ENCODE results near the gene DIAPH1.

DIAPH1 gene

DNA sequence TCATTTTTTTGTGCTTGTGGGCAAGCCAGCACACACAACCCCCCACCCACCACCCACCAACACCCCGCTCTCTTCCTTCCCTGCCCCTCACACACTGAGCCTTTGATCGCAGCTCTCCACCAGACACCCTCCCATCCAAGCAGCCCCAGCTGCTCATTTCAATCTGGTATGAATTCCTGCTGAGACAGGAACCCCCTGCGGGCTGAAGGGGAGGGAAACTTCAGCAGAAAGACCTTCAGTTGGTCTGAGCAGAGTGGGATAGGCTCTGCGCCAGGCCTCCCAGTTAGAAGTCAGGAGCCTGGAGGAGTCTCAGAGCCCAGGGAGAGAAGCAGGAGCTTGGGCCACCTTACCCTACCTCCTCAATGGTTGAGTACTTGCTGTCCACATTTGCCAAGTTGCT, 122.8 kb downstream of the DIAPH1 start:
- Histone ChIP-seq H3K4me1 (ENCODE audit: low read length) (no peaks in the 10 kb centered on the region), H3K27ac (ENCODE audit: low read length) (no peak overlapping the region), H3K4me3 (ENCODE audit: low read length) (no peak overlapping the region), H3K4me2 (ENCODE audit: low read length) (no peak overlapping the region), H3K36me3 (replicated peaks; ENCODE audit: low read depth, low read length) (no peaks in the 10 kb centered on the region), H3K79me2 (ENCODE audit: low read length) (no peaks in the 10 kb centered on the region), H3K27me3 (ENCODE audit: low read depth, low read length) (no peaks in the 10 kb centered on the region), H2AFZ (ENCODE audit: low read depth, low read length) (no peak overlapping the region), H4K20me1 (ENCODE audit: insufficient read depth, low read length) (no peaks in the 10 kb centered on the region), H3K9ac (ENCODE audit: low read length) (no peak overlapping the region), H3K9me3 (ENCODE audit: insufficient read depth, low read length) (no peaks in the 10 kb centered on the region)
- TF ChIP-seq, protein P1, sequence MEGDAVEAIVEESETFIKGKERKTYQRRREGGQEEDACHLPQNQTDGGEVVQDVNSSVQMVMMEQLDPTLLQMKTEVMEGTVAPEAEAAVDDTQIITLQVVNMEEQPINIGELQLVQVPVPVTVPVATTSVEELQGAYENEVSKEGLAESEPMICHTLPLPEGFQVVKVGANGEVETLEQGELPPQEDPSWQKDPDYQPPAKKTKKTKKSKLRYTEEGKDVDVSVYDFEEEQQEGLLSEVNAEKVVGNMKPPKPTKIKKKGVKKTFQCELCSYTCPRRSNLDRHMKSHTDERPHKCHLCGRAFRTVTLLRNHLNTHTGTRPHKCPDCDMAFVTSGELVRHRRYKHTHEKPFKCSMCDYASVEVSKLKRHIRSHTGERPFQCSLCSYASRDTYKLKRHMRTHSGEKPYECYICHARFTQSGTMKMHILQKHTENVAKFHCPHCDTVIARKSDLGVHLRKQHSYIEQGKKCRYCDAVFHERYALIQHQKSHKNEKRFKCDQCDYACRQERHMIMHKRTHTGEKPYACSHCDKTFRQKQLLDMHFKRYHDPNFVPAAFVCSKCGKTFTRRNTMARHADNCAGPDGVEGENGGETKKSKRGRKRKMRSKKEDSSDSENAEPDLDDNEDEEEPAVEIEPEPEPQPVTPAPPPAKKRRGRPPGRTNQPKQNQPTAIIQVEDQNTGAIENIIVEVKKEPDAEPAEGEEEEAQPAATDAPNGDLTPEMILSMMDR (IDR thresholded peaks at IDR 0.05; ENCODE audit: low read depth, low read length), result no peak
- no peak for TF ChIP-seq EZH2phosphoT487 (IDR thresholded peaks at IDR 0.05; ENCODE audit: low read depth)

GRCh38 chr5:141495453-141495811, 123.4 kb downstream of the DIAPH1 start:
- Histone ChIP-seq H3K9me3 (ENCODE audit: insufficient read depth, low read length) (no peaks in the 10 kb centered on the region), H3K9ac (ENCODE audit: low read length) (no peak overlapping the region), H3K4me1 (ENCODE audit: low read length) (no peaks in the 10 kb centered on the region), H3K36me3 (replicated peaks; ENCODE audit: low read depth, low read length) (no peaks in the 10 kb centered on the region), H3K4me2 (ENCODE audit: low read length) (no peak overlapping the region), H3K4me3 (ENCODE audit: low read length) (no peak overlapping the region), H3K79me2 (ENCODE audit: low read length) (no peaks in the 10 kb centered on the region), H3K27me3 (ENCODE audit: low read depth, low read length) (no peaks in the 10 kb centered on the region), H3K27ac (ENCODE audit: low read length) (no peak overlapping the region), H2AFZ (ENCODE audit: low read depth, low read length) (no peak overlapping the region), H4K20me1 (ENCODE audit: insufficient read depth, low read length) (no peaks in the 10 kb centered on the region)
- TF ChIP-seq, protein P1 (IDR thresholded peaks at IDR 0.05; ENCODE audit: low read depth, low read length), result no peak
- TF ChIP-seq EZH2phosphoT487 (IDR thresholded peaks at IDR 0.05; ENCODE audit: low read depth), result no peak

DNA sequence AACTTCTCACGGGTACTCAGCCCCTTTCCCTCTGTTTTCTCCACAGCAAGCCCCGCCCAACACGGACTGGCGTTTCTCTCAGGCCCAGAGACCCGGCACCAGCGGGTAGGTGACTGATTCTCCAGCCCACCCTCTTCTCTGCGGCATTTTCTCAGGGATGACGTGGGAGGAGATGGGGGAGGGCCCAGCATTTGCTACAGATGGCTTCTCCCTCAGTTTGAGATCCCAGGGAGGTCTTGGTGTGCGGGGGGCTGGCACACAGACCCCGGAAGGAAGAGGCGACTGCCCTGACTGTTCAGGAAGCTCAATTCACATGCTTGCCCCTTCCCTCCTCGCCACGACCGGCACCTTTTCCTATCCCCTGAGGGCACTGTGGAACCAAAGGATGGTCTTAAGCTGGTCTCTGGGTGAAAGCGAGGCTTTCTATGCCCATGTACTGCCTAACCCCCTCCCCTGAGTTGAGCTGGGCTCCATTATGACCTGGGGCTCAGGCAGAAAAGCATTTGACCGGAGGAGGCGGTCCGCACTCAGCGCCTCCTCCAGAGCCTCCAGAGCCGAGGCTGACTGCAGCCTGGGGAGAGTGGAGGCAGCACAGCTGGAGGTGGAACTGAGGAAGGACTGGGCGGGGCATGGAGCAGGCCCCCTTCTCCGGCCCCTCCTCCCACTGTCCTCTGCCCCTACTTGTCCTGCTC, 123.9 kb downstream of the DIAPH1 start:
- no peaks in the 10 kb centered on the region for H3K9me3 ChIP-seq (ENCODE audit: insufficient read depth, low read length)
- H4K20me1 ChIP-seq (ENCODE audit: insufficient read depth, low read length), result no peaks in the 10 kb centered on the region
- H3K4me1 ChIP-seq (ENCODE audit: low read length), result no peaks in the 10 kb centered on the region
- no peaks in the 10 kb centered on the region for H3K36me3 ChIP-seq (replicated peaks; ENCODE audit: low read depth, low read length)
- H2AFZ ChIP-seq (ENCODE audit: low read depth, low read length), result no peak overlapping the region
- no peak overlapping the region for H3K27ac ChIP-seq (ENCODE audit: low read length)
- no peak overlapping the region for H3K4me2 ChIP-seq (ENCODE audit: low read length)
- no peak for TF ChIP-seq EZH2phosphoT487 (IDR thresholded peaks at IDR 0.05; ENCODE audit: low read depth)
- TF ChIP-seq, protein P1 (IDR thresholded peaks at IDR 0.05; ENCODE audit: low read depth, low read length), result no peak
- H3K4me3 ChIP-seq (ENCODE audit: low read length), result no peak overlapping the region
- no peaks in the 10 kb centered on the region for H3K27me3 ChIP-seq (ENCODE audit: low read depth, low read length)
- H3K9ac ChIP-seq (ENCODE audit: low read length), result no peak overlapping the region
- no peaks in the 10 kb centered on the region for H3K79me2 ChIP-seq (ENCODE audit: low read length)

DNA sequence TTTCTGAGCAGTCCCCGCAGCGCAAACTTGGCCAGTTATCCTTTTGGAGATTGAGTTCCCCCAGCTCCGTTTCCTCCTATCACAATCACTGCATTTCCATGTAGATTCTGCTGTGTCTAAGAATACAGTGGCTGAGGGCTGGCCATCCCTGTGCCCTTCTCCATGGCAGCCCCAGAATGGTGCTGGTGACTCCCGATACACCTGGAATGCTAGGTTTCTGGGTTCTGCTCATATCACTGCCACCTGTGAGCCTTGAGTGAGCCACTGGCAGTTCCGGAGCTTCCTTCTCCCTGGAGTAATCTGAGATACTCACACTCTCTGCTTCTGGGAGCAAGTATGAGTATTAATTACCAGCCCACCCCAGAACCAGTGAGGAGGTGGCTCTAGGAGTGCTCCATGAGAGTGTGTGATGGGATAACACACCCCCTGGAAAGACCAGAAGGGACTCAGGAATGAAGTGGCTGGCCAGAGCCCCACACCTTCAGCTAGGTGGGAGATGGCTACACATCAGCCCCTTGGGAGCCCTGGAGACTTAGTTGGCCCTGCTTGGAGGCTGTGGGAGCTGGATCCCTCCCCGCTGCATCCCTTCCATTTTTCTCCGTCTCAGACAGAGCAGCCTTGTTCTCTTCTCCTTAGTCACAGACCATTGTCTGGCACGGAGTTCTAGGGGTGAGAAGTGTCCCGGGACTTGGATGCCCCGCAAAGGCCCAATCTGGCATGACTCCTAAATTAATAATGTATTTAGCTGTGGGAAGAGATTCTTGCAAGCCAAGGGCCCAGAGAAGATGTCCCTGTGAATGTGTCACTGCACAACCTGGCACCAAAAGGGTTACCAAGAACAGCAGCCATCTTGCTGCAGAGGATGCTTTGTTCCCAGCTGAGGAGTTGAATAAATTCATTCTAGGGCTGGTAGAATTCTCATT, 125.0 kb downstream of the DIAPH1 start:
- Histone ChIP-seq H3K79me2 (ENCODE audit: low read length) (no peaks in the 10 kb centered on the region), H3K36me3 (replicated peaks; ENCODE audit: low read depth, low read length) (no peaks in the 10 kb centered on the region), H3K4me1 (ENCODE audit: low read length) (no peaks in the 10 kb centered on the region), H4K20me1 (ENCODE audit: insufficient read depth, low read length) (no peaks in the 10 kb centered on the region), H2AFZ (ENCODE audit: low read depth, low read length) (no peak overlapping the region), H3K4me2 (ENCODE audit: low read length) (no peak overlapping the region), H3K4me3 (ENCODE audit: low read length) (no peak overlapping the region), H3K27me3 (ENCODE audit: low read depth, low read length) (no peaks in the 10 kb centered on the region), H3K9ac (ENCODE audit: low read length) (no peak overlapping the region), H3K9me3 (ENCODE audit: insufficient read depth, low read length) (no peaks in the 10 kb centered on the region), H3K27ac (ENCODE audit: low read length) (no peak overlapping the region)
- TF ChIP-seq EZH2phosphoT487 (IDR thresholded peaks at IDR 0.05; ENCODE audit: low read depth), result no peak
- TF ChIP-seq, protein P1 (IDR thresholded peaks at IDR 0.05; ENCODE audit: low read depth, low read length), result no peak

All from OCI-LY3 (cell line).